Measurements from ENCODE around the gene MYO16. TPM values are rescaled to one million over a fixed set of nuclear protein-coding genes. Genes with fewer than 3 reads are reported as not detected.

The MYO16 gene
- total and polyA plus RNA-seq, 2 of the 4 experiments (the other 2 are of a cell fraction) = under 0.01 to 0.03 TPM

GRCh38 chr13:109114991-109115390 is 485.6 kb downstream of the MYO16 start:
- Histone ChIP-seq H4K8ac (ENCODE audit: low read depth in 2 of 2, low read length in 2 of 2) (no peak overlapping the region), H2AK5ac (ENCODE audit: low read depth, low read length) (no peak overlapping the region), H3K36me3 (ENCODE audit: control insufficient read depth, insufficient read depth, low read length) (no peaks in the 10 kb centered on the region), H3K27ac (ENCODE audit: insufficient read depth, low read length) (no peak overlapping the region), H3K4ac (ENCODE audit: low read depth, low read length) (no peak overlapping the region), H4K5ac (ENCODE audit: low read depth, low read length) (no peak overlapping the region), H2BK15ac (ENCODE audit: low read depth, low read length) (no peak overlapping the region), H2BK20ac (ENCODE audit: low read depth, low read length) (no peak overlapping the region), H3K9ac (ENCODE audit: low read depth, low read length) (no peak overlapping the region), H3K14ac (replicated peaks; ENCODE audit: low read depth, low read length) (no peak overlapping the region), H3K4me3 (ENCODE audit: insufficient read depth, low read depth, low read length) (no peak overlapping the region), H2BK120ac (ENCODE audit: low read depth, low read length) (no peak overlapping the region), H3K56ac (ENCODE audit: extremely low read depth, insufficient read depth, low read length) (no peak overlapping the region), H2AK9ac (replicated peaks; ENCODE audit: low read depth, low read length, poor library complexity) (no peak overlapping the region), H3K4me2 (ENCODE audit: low read depth, low read length) (no peak overlapping the region), H4K91ac (ENCODE audit: insufficient read depth, low read depth, low read length) (no peak overlapping the region), H2AFZ (replicated peaks; ENCODE audit: low read length, poor library complexity) (no peak overlapping the region), H2BK5ac (ENCODE audit: low read depth, low read length, poor library complexity, severe bottlenecking) (no peak overlapping the region), H3K27me3 (ENCODE audit: control insufficient read depth, insufficient read depth, low read length) (peaks cover 14% of the 10 kb centered on the region), H3K23ac (ENCODE audit: low read depth, low read length) (no peak overlapping the region), H4K20me1 (ENCODE audit: insufficient read depth, low read length) (no peaks in the 10 kb centered on the region), H3K18ac (ENCODE audit: low read depth, low read length) (no peak overlapping the region), H3K79me1 (ENCODE audit: low read depth in 1 of 2, low read length in 2 of 2) (no peaks in the 10 kb centered on the region), H3K9me1 (ENCODE audit: insufficient read depth, low read length) (no peaks in the 10 kb centered on the region), H3K4me1 (ENCODE audit: control insufficient read depth, insufficient read depth, low read length) (no peaks in the 10 kb centered on the region), H3K9me3 (ENCODE audit: control insufficient read depth, insufficient read depth, low read length) (no peaks in the 10 kb centered on the region)
- dilution Hi-C loops (cut with HindIII; ENCODE audit: low sequenced_read_pairs, unreplicated experiment) (no loop called here), in situ Hi-C loops (cut with MboI; ENCODE audit: low sequenced_read_pairs) (no loop called here), intact Hi-C loops (cut with micrococcal nuclease) (no loop called here)
- WGBS, 2 experiments (ENCODE audit: extremely low coverage in 2 of 2, insufficient read length in 1 of 2) = no CpG with 5 or more reads among the region's 2 CpGs
- BruUV-seq (replicated peaks) = no TSS peak
- TF ChIP-seq USF2 (IDR thresholded peaks at IDR 0.05; ENCODE audit: low read depth, low read length) (no peak), CHD1 (IDR thresholded peaks at IDR 0.05; ENCODE audit: low read depth, low read length) (no peak), NFE2L2 (IDR thresholded peaks at IDR 0.05; ENCODE audit: low read depth, low read length) (no peak), FOS (IDR thresholded peaks at IDR 0.05; ENCODE audit: low read depth, low read length) (no peak), MAZ (IDR thresholded peaks at IDR 0.05; ENCODE audit: borderline replicate concordance, low read depth, low read length) (no peak), MXI1 (IDR thresholded peaks at IDR 0.05; ENCODE audit: borderline replicate concordance, low read depth, low read length) (no peak)
- POLR2A ChIA-PET (ENCODE audit: unreplicated experiment) = interaction anchor here (0.6 kb wide), 1 partner anchor 724 kb away, joined by 3 read pairs; no protein-coding TSS in a partner anchor
- DNase-seq = no peak
- no peak for ATAC-seq (ENCODE audit: low read depth)
- CTCF ChIA-PET = no interaction called here
